Measurements from ENCODE around the gene OGFR. TPM values are rescaled to one million over a fixed set of nuclear protein-coding genes. Genes with fewer than 3 reads are reported as not detected.
"Not testable (repeated sequence)": the region's sequence is repeated elsewhere in the genome, so short reads cannot be mapped to it uniquely, and the experiment has no call there.

The OGFR gene
- total RNA-seq, 1 donor from 2014 or later, result 43.7 TPM

DNA sequence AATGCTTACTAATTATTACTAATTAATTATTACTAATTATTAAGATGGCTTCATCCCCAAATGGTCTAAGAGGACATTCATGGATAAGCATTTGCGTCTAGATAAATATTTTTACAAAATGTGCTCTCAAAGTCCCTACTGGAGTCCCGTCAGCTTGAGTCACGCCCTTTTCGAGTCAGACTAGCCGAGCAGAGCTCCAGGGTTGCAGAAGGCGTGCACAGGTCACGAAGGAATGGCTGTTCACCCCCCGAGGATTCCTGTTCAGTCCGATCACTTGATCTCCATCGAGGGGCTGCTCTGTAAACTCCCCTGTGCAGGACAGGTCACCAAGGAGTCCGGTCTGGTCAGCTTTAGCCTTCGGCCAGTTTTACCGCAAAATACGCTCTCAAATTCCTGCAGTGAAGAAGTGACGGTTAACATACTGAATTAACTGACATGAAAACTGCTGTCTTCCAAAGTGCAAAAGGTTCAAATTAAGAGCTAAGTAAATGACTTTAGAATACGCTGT is 37.1 kb downstream of the OGFR start:
- no peak for DNase-seq (ENCODE audit: extremely low spot score in 2 of 2)
- Histone ChIP-seq H3K36me3 (no peaks in the 10 kb centered on the region), H3K4me3 (no peak overlapping the region), H3K27ac (no peak overlapping the region), H3K27me3 (no peaks in the 10 kb centered on the region), H3K4me1 (no peaks in the 10 kb centered on the region), H3K9me3 (no peaks in the 10 kb centered on the region)
- TF ChIP-seq CTCF (IDR thresholded peaks at IDR 0.05), result no peak
- intact Hi-C loops (cut with DNase I), result no loop called here

- H3K36me3 ChIP-seq, result no peaks in the 10 kb centered on the region
- DNase-seq (ENCODE audit: extremely low spot score in 2 of 2), result no peak
- no peaks in the 10 kb centered on the region for H3K27me3 ChIP-seq
- H3K4me1 ChIP-seq, result no peaks in the 10 kb centered on the region
- TF ChIP-seq CTCF (IDR thresholded peaks at IDR 0.05) (no peak), POLR2A (IDR thresholded peaks at IDR 0.05) (no peak), POLR2AphosphoS5 (IDR thresholded peaks at IDR 0.05; ENCODE audit: insufficient read depth in 1 of 2, low read depth in 1 of 2) (no peak)
- H3K27ac ChIP-seq, result no peak overlapping the region
- no peak overlapping the region for H3K4me3 ChIP-seq
- H3K9me3 ChIP-seq, result no peaks in the 10 kb centered on the region
- intact Hi-C loops (cut with DNase I), result no loop called here
Measured at GRCh38 chr20:62843656-62844055, 39.0 kb downstream of the OGFR start.

- Histone ChIP-seq H3K4me1 (no peaks in the 10 kb centered on the region), H3K27me3 (no peaks in the 10 kb centered on the region), H3K9me3 (no peaks in the 10 kb centered on the region), H3K4me3 (no peak overlapping the region), H3K36me3 (no peaks in the 10 kb centered on the region), H3K27ac (no peak overlapping the region)
- TF ChIP-seq POLR2AphosphoS5 (IDR thresholded peaks at IDR 0.05; ENCODE audit: insufficient read depth in 1 of 2, low read depth in 1 of 2) (no peak), POLR2A (IDR thresholded peaks at IDR 0.05) (no peak), CTCF (IDR thresholded peaks at IDR 0.05) (no peak)
- no peak for DNase-seq (ENCODE audit: extremely low spot score in 2 of 2)
- intact Hi-C loops (cut with DNase I), result no loop called here
Measured at GRCh38 chr20:62844182-62844581, 39.5 kb downstream of the OGFR start.

DNA sequence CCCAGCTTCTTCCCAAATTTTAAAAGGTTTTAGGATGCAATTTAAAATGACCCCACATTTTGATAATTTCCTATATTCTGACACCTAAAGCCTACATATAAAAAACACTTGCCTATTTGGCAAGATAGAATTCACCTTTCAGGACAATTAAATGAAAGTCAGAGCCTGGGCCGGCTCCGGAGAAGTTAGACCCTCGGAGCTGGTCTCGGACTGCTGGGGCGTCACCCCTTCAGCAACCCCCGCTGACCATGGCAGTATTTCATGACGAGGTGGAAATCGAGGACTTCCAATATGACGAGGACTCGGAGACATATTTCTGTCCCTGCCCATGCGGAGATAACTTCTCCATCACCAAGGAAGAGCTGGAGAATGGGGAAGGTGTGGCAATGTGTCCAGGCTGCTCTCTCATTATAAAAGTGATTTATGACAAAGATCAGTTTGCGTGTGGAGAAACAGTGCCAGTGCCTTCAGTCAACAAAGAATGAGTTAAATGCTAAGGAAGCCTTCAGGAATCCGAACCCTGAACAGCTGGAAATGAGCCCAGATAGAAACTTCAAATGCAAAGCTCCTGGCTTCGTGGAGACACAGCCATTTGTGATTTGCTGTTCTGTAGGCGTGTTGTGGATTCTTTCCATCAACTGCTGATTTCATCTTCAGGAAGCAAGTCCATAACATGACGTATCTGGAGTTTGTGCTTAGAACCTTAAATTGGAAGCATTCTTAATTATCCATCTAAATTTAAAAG is 41.0 kb downstream of the OGFR start:
- Histone ChIP-seq H3K27ac (no peak overlapping the region), H3K4me3 (no peak overlapping the region), H3K27me3 (no peaks in the 10 kb centered on the region), H3K36me3 (no peaks in the 10 kb centered on the region), H3K4me1 (no peaks in the 10 kb centered on the region), H3K9me3 (no peaks in the 10 kb centered on the region)
- no peak for DNase-seq (ENCODE audit: extremely low spot score in 2 of 2)
- intact Hi-C loops (cut with DNase I), result no loop called here
- no peak for TF ChIP-seq CTCF (IDR thresholded peaks at IDR 0.05)

GRCh38 chr20:62846166-62846890 is 41.7 kb downstream of the OGFR start:
- TF ChIP-seq POLR2AphosphoS5 (IDR thresholded peaks at IDR 0.05; ENCODE audit: insufficient read depth in 1 of 2, low read depth in 1 of 2), result no peak
- no peak for TF ChIP-seq CTCF (IDR thresholded peaks at IDR 0.05)
- TF ChIP-seq POLR2A (IDR thresholded peaks at IDR 0.05), result no peak
- intact Hi-C loops (cut with DNase I), result no loop called here
- Histone ChIP-seq H3K4me3 (no peak overlapping the region), H3K27me3 (no peaks in the 10 kb centered on the region), H3K4me1 (no peaks in the 10 kb centered on the region), H3K27ac (no peak overlapping the region), H3K9me3 (no peaks in the 10 kb centered on the region), H3K36me3 (no peaks in the 10 kb centered on the region)
- DNase-seq (ENCODE audit: extremely low spot score in 2 of 2), result no peak

GRCh38 chr20:62848917-62849316 is 44.3 kb downstream of the OGFR start:
- H3K9me3 ChIP-seq; H3K27ac ChIP-seq; H3K4me1 ChIP-seq; intact Hi-C loops (cut with DNase I); H3K4me3 ChIP-seq; H3K27me3 ChIP-seq; H3K36me3 ChIP-seq; DNase-seq (ENCODE audit: extremely low spot score in 2 of 2): not testable (repeated sequence)

All from vagina (tissue), 2 donors.